AG10803 (cell line): ENCODE measurements around the gene SCYL1.

ENCODE experiments used
- DNase-seq: peaks from one replicate; pipeline ENCODE4 v3.0.0; 2010; ENCODE audit warnings: low read depth
- H3K4me3 ChIP-seq: 2 replicates; pipeline ENCODE4 v1.5.1; 2011; ENCODE audit warnings: mild to moderate bottlenecking, low read length, control low read depth
- CTCF ChIP-seq: conservative IDR thresholded peaks from 2 replicates; pipeline ENCODE4 v1.5.1; 2011; ENCODE audit warnings: mild to moderate bottlenecking, low read length, control low read depth, inconsistent platforms

Gene SCYL1

GRCh38 chr11:65585396-65586246 is 60.7 kb downstream of the SCYL1 start:
- TF ChIP-seq CTCF = no peak
- no peak overlapping the region for H3K4me3 ChIP-seq
- no peak for DNase-seq

GRCh38 chr11:65586247-65586630 is 61.4 kb downstream of the SCYL1 start:
- H3K4me3 ChIP-seq = no peak overlapping the region
- no peak for DNase-seq
- TF ChIP-seq CTCF = no peak

GRCh38 chr11:65586676-65587075 is 61.8 kb downstream of the SCYL1 start:
- DNase-seq = peak; percentile 59

More at GRCh38 chr11:65586676-65587075, 61.8 kb downstream of the SCYL1 start:
- no peak for TF ChIP-seq CTCF
- H3K4me3 ChIP-seq = no peak overlapping the region
